Measurements from ENCODE around the gene PLIN4. TPM values are rescaled to one million over a fixed set of nuclear protein-coding genes. Genes with fewer than 3 reads are reported as not detected.

The PLIN4 gene
- total and polyA plus RNA-seq, 2 donors (not counting 1 experiment from before 2014, with no cell fraction given) = 0.07 to 5.3 TPM

Other genes with a start within 250 kb of the PLIN4 start
- gene SHD, start 239.2 kb downstream of the PLIN4 start, total RNA-seq = not detected in 2 replicates
- not detected in 2 replicates for gene SHD, start 239.2 kb downstream of the PLIN4 start, polyA plus RNA-seq
- not detected in 2 replicates for gene TMIGD2, start 216.1 kb downstream of the PLIN4 start, total RNA-seq
- not detected in 2 replicates for gene TMIGD2, start 216.1 kb downstream of the PLIN4 start, polyA plus RNA-seq
- gene FSD1, start 213.9 kb downstream of the PLIN4 start, total RNA-seq = 8.7 and 10.1 TPM in 2 replicates
- gene FSD1, start 213.9 kb downstream of the PLIN4 start, polyA plus RNA-seq = 4.6 and 7.1 TPM in 2 replicates
- 4.4 and 4.8 TPM in 2 replicates for gene STAP2, start 179.7 kb downstream of the PLIN4 start, total RNA-seq
- 1.7 and 2.2 TPM in 2 replicates for gene STAP2, start 179.7 kb downstream of the PLIN4 start, polyA plus RNA-seq
- 6.4 and 7.1 TPM in 2 replicates for gene MPND, start 174.9 kb downstream of the PLIN4 start, total RNA-seq
- 2.7 and 3.8 TPM in 2 replicates for gene MPND, start 174.9 kb downstream of the PLIN4 start, polyA plus RNA-seq
- gene SH3GL1, start 117.9 kb downstream of the PLIN4 start, total RNA-seq = 20.3 and 23.9 TPM in 2 replicates
- gene SH3GL1, start 117.9 kb downstream of the PLIN4 start, polyA plus RNA-seq = 44.9 and 58.7 TPM in 2 replicates
- gene CHAF1A, start 115.8 kb downstream of the PLIN4 start, total RNA-seq = 3.9 and 5.9 TPM in 2 replicates
- 5.9 and 15.4 TPM in 2 replicates for gene CHAF1A, start 115.8 kb downstream of the PLIN4 start, polyA plus RNA-seq
- gene UBXN6, start 60.7 kb downstream of the PLIN4 start, total RNA-seq = 98.9 and 114 TPM in 2 replicates
- 49.1 and 53.3 TPM in 2 replicates for gene UBXN6, start 60.7 kb downstream of the PLIN4 start, polyA plus RNA-seq
- gene HDGFL2, start 46.2 kb downstream of the PLIN4 start, total RNA-seq = 47.8 and 51.2 TPM in 2 replicates
- gene HDGFL2, start 46.2 kb downstream of the PLIN4 start, polyA plus RNA-seq = 19.5 and 23.6 TPM in 2 replicates
- gene PLIN5, start 16.7 kb upstream of the PLIN4 start, total RNA-seq = not detected in 2 replicates
- gene PLIN5, start 16.7 kb upstream of the PLIN4 start, polyA plus RNA-seq = not detected in 2 replicates
- not detected in 2 replicates for gene LRG1, start 21.6 kb upstream of the PLIN4 start, total RNA-seq
- 0.10 TPM in 1 of 2 replicates, not detected in the other for gene LRG1, start 21.6 kb upstream of the PLIN4 start, polyA plus RNA-seq
- gene SEMA6B, start 41.2 kb upstream of the PLIN4 start, total RNA-seq = under 0.01 TPM in 2 replicates
- 0.07 and 0.31 TPM in 2 replicates for gene SEMA6B, start 41.2 kb upstream of the PLIN4 start, polyA plus RNA-seq
- gene TNFAIP8L1, start 121.0 kb upstream of the PLIN4 start, total RNA-seq = 1.5 and 4.0 TPM in 2 replicates
- gene TNFAIP8L1, start 121.0 kb upstream of the PLIN4 start, polyA plus RNA-seq = 2.3 and 3.0 TPM in 2 replicates
- 140 and 181 TPM in 2 replicates for gene MYDGF, start 151.9 kb upstream of the PLIN4 start, total RNA-seq
- 167 and 190 TPM in 2 replicates for gene MYDGF, start 151.9 kb upstream of the PLIN4 start, polyA plus RNA-seq
- 14.4 and 27.1 TPM in 2 replicates for gene DPP9, start 205.4 kb upstream of the PLIN4 start, total RNA-seq
- 3.6 and 8.2 TPM in 2 replicates for gene DPP9, start 205.4 kb upstream of the PLIN4 start, polyA plus RNA-seq